SW480 (cell line): ENCODE data around the gene MGAT5.
"Not testable (repeated sequence)": the region's sequence is repeated elsewhere in the genome, so short reads cannot be mapped to it uniquely, and the experiment has no call there.

Experiments
- DNase-seq: peaks from one replicate; pipeline ENCODE4 v3.0.0-alpha.2; 2016; ENCODE audit warnings: low spot score

The MGAT5 gene

GRCh38 chr2:134463699-134464022 is 209.8 kb downstream of the MGAT5 start:
- DNase-seq: no peak

DNA sequence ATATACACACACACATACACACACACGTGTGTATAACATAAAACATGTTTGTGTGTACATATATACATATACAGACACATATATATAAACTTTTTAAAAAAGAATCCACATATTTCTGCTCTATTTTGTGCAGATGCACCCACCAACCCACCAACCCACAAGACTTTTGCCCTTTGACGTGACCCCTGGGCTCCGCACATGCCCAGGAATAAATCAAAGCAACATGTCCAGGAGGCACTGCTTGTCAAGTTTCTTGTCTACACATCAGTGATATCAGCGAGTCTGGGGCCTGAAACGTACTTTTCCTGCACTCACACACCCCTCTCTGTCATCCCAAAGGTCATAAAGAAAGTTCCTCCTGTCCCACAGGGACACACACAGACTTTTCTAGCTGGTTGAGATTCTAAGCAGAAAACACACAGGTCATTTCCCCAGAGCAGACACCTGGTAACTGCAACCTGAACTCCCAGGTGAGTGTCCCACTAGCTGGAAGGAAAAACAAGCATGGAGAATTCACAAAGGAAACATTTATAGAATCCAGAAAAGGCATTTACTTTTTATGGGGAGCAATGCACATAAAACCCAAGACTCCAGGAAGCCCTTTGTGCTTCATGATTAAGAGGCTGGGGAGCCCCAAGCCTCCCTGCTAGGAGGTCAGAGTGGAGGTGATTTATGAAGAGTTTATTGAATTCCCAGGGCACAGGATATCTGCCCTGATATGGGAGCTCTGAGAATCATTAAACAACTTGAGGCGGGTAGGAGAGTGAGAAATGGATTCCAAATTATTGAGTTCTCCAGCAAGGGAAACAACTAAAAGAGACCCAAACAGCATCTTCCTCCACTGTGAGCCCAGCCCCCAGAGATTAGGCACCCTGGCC is 211.6 kb downstream of the MGAT5 start:
- DNase-seq: no peak

GRCh38 chr2:134466141-134466540 is 212.3 kb downstream of the MGAT5 start:
- DNase-seq: peak; percentile 51

- no peak for DNase-seq
These were observed 214.3 kb downstream of the MGAT5 start for GRCh38 chr2:134468164-134468563.

DNA sequence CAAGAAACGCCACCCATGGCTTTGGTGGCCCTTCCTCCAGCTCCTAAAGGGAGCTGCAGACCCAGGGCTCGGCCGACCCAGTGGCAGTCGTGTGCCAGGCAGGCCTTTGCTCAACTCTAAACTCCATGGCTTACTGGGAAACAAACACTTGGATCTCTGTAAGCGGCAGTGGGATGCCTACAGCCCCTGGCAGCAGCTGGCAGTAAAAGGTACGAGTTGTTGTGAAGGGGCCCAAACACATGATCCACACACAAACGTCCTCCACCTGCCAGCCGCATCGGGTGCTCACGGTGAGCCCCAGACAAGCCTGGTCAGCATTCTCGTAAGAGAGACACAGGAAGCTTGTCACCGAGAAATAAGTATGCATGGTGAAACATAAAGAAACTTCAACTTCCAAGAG is 214.9 kb downstream of the MGAT5 start:
- DNase-seq: no peak

GRCh38 chr2:134469516-134470115 is 215.7 kb downstream of the MGAT5 start:
- DNase-seq: no peak

DNA sequence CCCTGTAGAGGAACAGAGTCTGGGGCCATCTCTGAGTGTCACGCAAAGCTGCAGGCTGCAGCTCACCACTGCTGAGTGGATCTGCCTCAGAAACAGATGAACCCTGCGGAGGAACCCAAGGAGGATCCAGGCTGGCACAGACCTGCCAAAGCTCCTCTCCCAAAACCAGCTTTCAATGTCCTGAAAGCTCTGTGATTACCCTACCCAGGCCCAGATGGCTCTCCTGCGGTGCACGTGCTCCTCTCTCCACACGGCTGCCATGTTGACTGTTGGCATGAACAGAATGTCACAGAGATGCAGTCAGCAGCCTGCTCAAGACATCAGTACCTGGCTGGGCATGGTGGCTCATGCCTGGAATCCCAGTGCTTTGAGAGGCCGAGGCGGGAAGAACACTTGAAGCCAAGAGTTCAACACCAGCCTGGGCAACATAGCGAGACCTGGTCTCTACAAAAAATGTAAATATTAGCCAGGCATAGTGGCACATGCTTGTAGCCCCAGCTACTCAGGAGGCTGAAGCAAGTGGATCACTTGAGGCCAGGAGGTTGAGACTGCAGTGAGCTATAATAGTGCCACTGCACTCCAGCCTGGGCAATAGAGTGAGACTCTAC is 216.8 kb downstream of the MGAT5 start:
- DNase-seq: no peak

DNA sequence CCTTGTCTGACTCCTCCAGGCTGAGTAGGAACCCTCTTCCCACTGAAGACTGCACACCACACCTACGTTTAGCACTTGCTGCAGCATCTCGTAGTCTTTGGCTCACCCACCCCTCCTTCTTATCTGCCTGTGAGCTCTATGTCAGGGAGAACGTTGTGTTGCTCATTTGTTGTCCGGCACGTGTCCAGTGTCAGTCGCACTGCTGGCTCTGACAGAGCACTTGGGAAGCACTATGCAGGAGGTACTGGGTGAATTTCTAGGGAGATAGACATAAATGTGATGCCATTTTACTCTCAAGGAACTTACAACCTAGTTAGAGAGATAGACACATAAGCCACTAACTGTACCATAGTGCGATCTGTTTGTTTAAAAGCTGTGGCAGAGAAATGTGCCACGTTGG is 223.1 kb downstream of the MGAT5 start:
- DNase-seq: not testable (repeated sequence)

GRCh38 chr2:134479696-134480330 is 225.9 kb downstream of the MGAT5 start:
- DNase-seq: no peak

GRCh38 chr2:134482131-134482723 is 228.4 kb downstream of the MGAT5 start:
- no peak for DNase-seq

DNA sequence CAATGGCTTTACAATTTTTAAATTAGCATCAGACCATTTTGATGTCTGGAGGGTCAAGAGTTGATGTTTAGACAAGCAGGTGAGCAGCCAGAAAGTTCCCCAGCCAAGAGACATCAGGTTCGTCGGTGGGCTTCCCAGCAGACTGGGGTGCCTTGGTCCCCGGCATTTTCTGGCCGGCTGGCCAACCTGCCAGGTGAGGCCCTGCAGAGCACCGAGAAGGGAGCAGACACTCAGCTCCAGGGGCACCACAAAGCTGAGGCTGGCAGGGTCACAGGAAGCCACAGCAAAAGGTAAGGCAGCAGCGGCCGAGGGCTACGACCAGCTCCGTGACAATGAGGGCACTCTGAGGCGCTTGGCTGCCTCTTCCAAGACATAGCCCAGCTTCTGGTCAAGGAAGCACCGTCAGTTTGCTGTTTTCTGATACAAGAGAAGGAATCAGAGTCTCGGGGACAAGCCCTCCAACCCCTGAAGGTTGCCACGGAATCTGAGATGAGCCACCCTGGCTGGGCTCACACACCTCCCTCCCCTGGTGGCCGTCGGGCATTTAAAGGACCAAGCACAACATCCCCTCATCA is 229.0 kb downstream of the MGAT5 start:
- DNase-seq: no peak

GRCh38 chr2:134489732-134490384 is 236.0 kb downstream of the MGAT5 start:
- no peak for DNase-seq

DNA sequence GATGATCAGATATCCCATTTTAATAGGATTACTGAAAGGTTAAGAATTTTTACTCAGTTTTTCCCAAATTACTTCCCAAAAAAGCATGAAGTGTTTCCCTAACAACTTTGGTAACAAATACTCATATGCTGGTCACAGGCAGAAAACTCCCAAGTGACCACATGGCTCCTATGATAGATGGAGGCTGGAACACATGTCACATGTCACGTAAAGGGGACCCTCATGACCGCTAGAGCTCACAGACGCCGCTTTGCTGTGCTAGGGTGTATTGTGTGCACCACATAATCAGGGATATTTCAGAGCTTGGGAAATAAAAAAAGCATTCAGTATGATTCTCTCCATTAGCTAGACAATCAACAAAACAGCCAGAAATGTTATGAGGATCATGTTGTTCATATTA is 236.7 kb downstream of the MGAT5 start:
- DNase-seq: no peak

GRCh38 chr2:134491022-134491421 is 237.2 kb downstream of the MGAT5 start:
- no peak for DNase-seq

DNA sequence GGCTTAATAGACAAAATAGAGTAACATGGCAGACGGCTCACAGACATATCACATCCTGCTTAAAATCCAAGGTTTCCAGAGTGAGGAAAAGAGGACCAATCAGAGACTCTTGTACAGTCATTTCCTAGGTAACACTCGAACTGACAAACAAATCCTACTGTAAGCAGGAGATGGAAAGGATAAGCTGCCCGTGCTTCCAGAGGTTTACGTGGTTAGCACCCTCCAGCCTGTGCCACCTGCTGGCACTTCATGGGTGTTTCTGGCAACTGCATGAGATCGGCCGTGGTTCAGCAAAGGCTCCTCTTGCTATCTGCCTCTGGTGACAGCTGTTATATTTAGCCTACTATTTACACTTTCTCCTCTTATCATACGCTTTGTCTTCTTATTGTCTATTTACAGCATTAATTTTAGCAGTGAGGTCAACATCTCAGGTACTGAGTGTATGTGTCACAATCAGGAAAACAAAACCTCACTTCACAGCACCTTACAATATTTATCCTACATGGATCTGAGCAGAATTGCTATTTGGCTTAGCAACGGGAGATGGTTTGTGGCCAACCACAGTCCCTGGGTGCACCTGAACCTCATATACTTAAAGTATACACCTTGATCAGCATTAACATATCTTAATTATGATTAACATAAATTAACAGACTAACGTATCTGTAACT is 238.0 kb downstream of the MGAT5 start:
- peak; percentile 75 for DNase-seq

DNA sequence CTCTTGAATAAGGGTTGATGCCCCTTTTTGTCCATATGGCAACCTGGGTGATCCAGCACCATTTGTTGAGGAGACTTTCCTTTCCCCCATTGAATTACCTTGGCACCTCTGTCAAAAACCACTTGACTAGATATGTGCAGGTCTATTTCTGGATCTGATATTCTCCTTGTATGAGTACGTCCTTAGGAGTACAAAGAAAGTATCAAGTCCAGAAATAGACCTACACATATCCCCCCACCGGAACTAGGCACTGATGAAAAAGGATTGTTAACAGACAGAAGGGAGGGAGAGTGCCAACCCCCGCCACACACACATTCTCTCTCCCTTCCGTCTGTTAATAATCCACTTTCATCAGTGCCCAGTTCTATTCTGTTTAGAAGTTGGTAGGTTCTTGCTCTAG is 239.9 kb downstream of the MGAT5 start:
- no peak for DNase-seq

GRCh38 chr2:134498654-134499053 is 244.8 kb downstream of the MGAT5 start:
- no peak for DNase-seq

- DNase-seq: no peak
These were observed 245.5 kb downstream of the MGAT5 start for GRCh38 chr2:134499307-134499926.

DNA sequence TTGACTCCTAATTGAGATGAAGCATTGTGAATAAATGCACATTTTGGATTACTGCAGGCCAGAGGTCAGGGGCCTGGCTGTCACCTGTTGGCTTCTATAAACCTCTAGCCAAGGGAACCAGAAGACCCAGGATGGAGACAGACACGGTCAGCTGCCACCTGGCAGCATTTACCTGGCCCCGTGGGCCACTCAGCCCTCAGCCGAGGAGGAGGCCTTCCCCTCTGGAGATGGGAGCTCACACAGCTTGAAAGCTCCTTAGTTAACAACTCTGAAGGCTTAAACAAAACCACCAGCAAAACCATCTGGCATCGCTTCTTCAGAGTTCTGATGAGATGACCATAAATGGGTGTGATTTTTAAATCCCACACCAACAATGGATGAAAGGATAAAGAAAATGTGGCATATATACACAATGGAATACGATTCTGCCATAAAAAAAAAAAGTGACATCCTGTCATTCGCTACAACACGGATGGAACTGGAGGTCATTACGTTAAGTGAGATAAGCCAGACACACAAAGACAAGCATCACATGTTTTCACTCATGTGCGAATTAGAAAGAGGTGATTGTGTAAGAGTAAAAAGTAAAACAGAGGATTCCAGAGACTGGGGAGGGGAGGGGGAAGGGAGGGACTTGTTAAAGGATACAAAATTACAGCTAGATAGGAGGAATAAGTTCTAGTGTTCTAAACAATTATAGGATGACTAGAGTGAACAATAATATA is 246.5 kb downstream of the MGAT5 start:
- DNase-seq: no peak
